Skeletal muscle cell (primary cell): ENCODE data around the gene SPECC1.
A peak's percentile ranks its signal among the peaks of the same experiment; 100 is the strongest.
"Not testable (repeated sequence)": the region's sequence is repeated elsewhere in the genome, so short reads cannot be mapped to it uniquely, and the experiment has no call there.

Experiments
- DNase-seq: peaks from one replicate; pipeline ENCODE4 v3.0.0-alpha.2; 2010; ENCODE audit warnings: low read depth
- H3K4me3 ChIP-seq: 2 replicates; pipeline ENCODE4 v1.5.1; 2011; ENCODE audit warnings: low read depth, mild to moderate bottlenecking, control low read depth, low read length, moderate library complexity

The SPECC1 gene

GRCh38 chr17:20010099-20010863 is 1.1 kb downstream of the SPECC1 start:
- no peak for DNase-seq
- H3K4me3 ChIP-seq, result peak overlapping the region; percentile 69

- H3K4me3 ChIP-seq, result no peak overlapping the region
- DNase-seq, result no peak
These were observed 1.8 kb downstream of the SPECC1 start for GRCh38 chr17:20010936-20011335.

- no peak overlapping the region for H3K4me3 ChIP-seq
- no peak for DNase-seq
These were observed 2.9 kb downstream of the SPECC1 start for GRCh38 chr17:20012017-20012536.

GRCh38 chr17:20016475-20016992 is 7.4 kb downstream of the SPECC1 start:
- H3K4me3 ChIP-seq, DNase-seq: not testable (repeated sequence)

GRCh38 chr17:20022701-20023100 is 13.5 kb downstream of the SPECC1 start:
- DNase-seq, result no peak
- no peak overlapping the region for H3K4me3 ChIP-seq

GRCh38 chr17:20026960-20027359 is 17.8 kb downstream of the SPECC1 start:
- no peak overlapping the region for H3K4me3 ChIP-seq
- no peak for DNase-seq

GRCh38 chr17:20028443-20028842 is 19.3 kb downstream of the SPECC1 start:
- H3K4me3 ChIP-seq, result no peak overlapping the region
- DNase-seq, result peak; percentile 42

GRCh38 chr17:20032636-20033035 is 23.5 kb downstream of the SPECC1 start:
- no peak for DNase-seq
- no peak overlapping the region for H3K4me3 ChIP-seq

GRCh38 chr17:20033415-20033814 is 24.3 kb downstream of the SPECC1 start:
- no peak for DNase-seq
- H3K4me3 ChIP-seq, result no peak overlapping the region

- DNase-seq, result no peak
- H3K4me3 ChIP-seq, result no peak overlapping the region
These were observed 26.3 kb downstream of the SPECC1 start for GRCh38 chr17:20035501-20035900.

GRCh38 chr17:20037286-20037685 is 28.1 kb downstream of the SPECC1 start:
- not testable (repeated sequence) for DNase-seq, H3K4me3 ChIP-seq

GRCh38 chr17:20039037-20039436 is 29.9 kb downstream of the SPECC1 start:
- DNase-seq, result no peak
- H3K4me3 ChIP-seq, result no peak overlapping the region

GRCh38 chr17:20040216-20040615 is 31.1 kb downstream of the SPECC1 start:
- DNase-seq, result no peak
- no peak overlapping the region for H3K4me3 ChIP-seq

- H3K4me3 ChIP-seq, result no peak overlapping the region
- DNase-seq, result no peak
These were observed 33.9 kb downstream of the SPECC1 start for GRCh38 chr17:20043021-20043420.

- no peak overlapping the region for H3K4me3 ChIP-seq
- no peak for DNase-seq
These were observed 36.3 kb downstream of the SPECC1 start for GRCh38 chr17:20045476-20045875.

- no peak overlapping the region for H3K4me3 ChIP-seq
- DNase-seq, result no peak
These were observed 37.5 kb downstream of the SPECC1 start for GRCh38 chr17:20046629-20047028.

GRCh38 chr17:20051624-20052023 is 42.5 kb downstream of the SPECC1 start:
- DNase-seq, result no peak
- no peak overlapping the region for H3K4me3 ChIP-seq

- no peak for DNase-seq
- no peak overlapping the region for H3K4me3 ChIP-seq
These were observed 44.3 kb downstream of the SPECC1 start for GRCh38 chr17:20053361-20053964.

- no peak overlapping the region for H3K4me3 ChIP-seq
- no peak for DNase-seq
These were observed 50.6 kb downstream of the SPECC1 start for GRCh38 chr17:20059728-20060188.
